ENCODE measurements around the gene NEURL1. TPM values are rescaled to one million over a fixed set of nuclear protein-coding genes. Genes with fewer than 3 reads are reported as not detected.

The NEURL1 gene
- total RNA-seq (2021; fragmentation: NEBNext Ultra II Directional; extraction: Animal tissue kit (Norgen Biotek cat#: 25700)): under 1 TPM; 0.06 to 0.46 (median 0.27) TPM
- long read RNA-seq, partial matches to known transcripts: 0 of 2 reads
- long read RNA-seq, other reads (novel, unspliced or antisense): 2 of 2 reads

- Mint-ChIP-seq H3K4me1 (ENCODE audit: low read depth) (peaks cover 33% of the 10 kb centered on the region), H3K4me3 (peak within 1 kb of the TSS; percentile 74), H3K9me3 (no peaks in the 10 kb centered on the region), H3K27ac (peak within 1 kb of the TSS; percentile 71; the same call in 1 of the 2 replicates), H3K36me3 (ENCODE audit: low read depth) (no peaks in the 10 kb centered on the region), H3K27me3 (ENCODE audit: insufficient read depth) (peaks cover 38% of the 10 kb centered on the region)
- TF ChIP-seq CTCF (IDR thresholded peaks at IDR 0.05): no peak
- DNase-seq: no peak
Measured at GRCh38 chr10:103493362-103493915, at the start of gene NEURL1. Gene NEURL1 (plus strand): TSS chr10:103493705. CDS start chr10:103494388, 683 bp downstream.

GRCh38 chr10:103444478-103444877 lies 49.0 kb upstream of the NEURL1 start:
- no peak for TF ChIP-seq CTCF (IDR thresholded peaks at IDR 0.05)
- no peak overlapping the region for H3K4me3 Mint-ChIP-seq
- H3K36me3 Mint-ChIP-seq (ENCODE audit: low read depth): peaks cover 57% of the 10 kb centered on the region
- peaks cover 64% of the 10 kb centered on the region for H3K4me1 Mint-ChIP-seq (ENCODE audit: low read depth)
- peaks cover 8% of the 10 kb centered on the region for H3K27me3 Mint-ChIP-seq (ENCODE audit: insufficient read depth)
- no peak for DNase-seq
- peak overlapping the region; percentile 97 for H3K27ac Mint-ChIP-seq
- no peaks in the 10 kb centered on the region for H3K9me3 Mint-ChIP-seq

- no peaks in the 10 kb centered on the region for H3K9me3 Mint-ChIP-seq
- H3K4me1 Mint-ChIP-seq (ENCODE audit: low read depth): peaks cover 69% of the 10 kb centered on the region
- H3K27me3 Mint-ChIP-seq (ENCODE audit: insufficient read depth): peaks cover 8% of the 10 kb centered on the region
- no peak for DNase-seq
- TF ChIP-seq CTCF (IDR thresholded peaks at IDR 0.05): no peak
- peak overlapping the region; percentile 97 for H3K27ac Mint-ChIP-seq
- no peak overlapping the region for H3K4me3 Mint-ChIP-seq
- H3K36me3 Mint-ChIP-seq (ENCODE audit: low read depth): peaks cover 57% of the 10 kb centered on the region
Measured at GRCh38 chr10:103445366-103445765, 48.1 kb upstream of the NEURL1 start.

- Mint-ChIP-seq H3K27me3 (ENCODE audit: insufficient read depth) (peaks cover 8% of the 10 kb centered on the region), H3K4me3 (peak overlapping the region; percentile 46), H3K27ac (peak overlapping the region; percentile 97), H3K4me1 (ENCODE audit: low read depth) (peaks cover 72% of the 10 kb centered on the region), H3K9me3 (no peaks in the 10 kb centered on the region), H3K36me3 (ENCODE audit: low read depth) (peaks cover 57% of the 10 kb centered on the region)
- peak; percentile 74 for DNase-seq
- TF ChIP-seq CTCF (IDR thresholded peaks at IDR 0.05): no peak
Measured at GRCh38 chr10:103445767-103446567, 47.5 kb upstream of the NEURL1 start.

GRCh38 chr10:103447187-103447586 lies 46.3 kb upstream of the NEURL1 start:
- Mint-ChIP-seq H3K9me3 (no peaks in the 10 kb centered on the region), H3K36me3 (ENCODE audit: low read depth) (peaks cover 50% of the 10 kb centered on the region), H3K27me3 (ENCODE audit: insufficient read depth) (peaks cover 8% of the 10 kb centered on the region), H3K4me1 (ENCODE audit: low read depth) (peaks cover 68% of the 10 kb centered on the region), H3K4me3 (no peak overlapping the region), H3K27ac (peak overlapping the region; percentile 83)
- no peak for TF ChIP-seq CTCF (IDR thresholded peaks at IDR 0.05)
- DNase-seq: no peak
